ENCODE data around the gene LUZP4. TPM values are rescaled to one million over a fixed set of nuclear protein-coding genes. Genes with fewer than 3 reads are reported as not detected.

Gene LUZP4
- total and polyA plus RNA-seq, 10 of the 15 experiments (the other 5 are each of a cell fraction or from before 2014, with no cell fraction given), result not detected

GRCh38 chrX:115344885-115345614 is 55.5 kb downstream of the LUZP4 start:
- H4K20me1 ChIP-seq (ENCODE audit: control insufficient read depth, insufficient read depth), result no peaks in the 10 kb centered on the region
- in situ Hi-C loops (cut with MboI), result no loop called here
- no peaks in the 10 kb centered on the region for H3K79me2 ChIP-seq (ENCODE audit: control insufficient read depth, insufficient read depth, low read length)
- CTCF ChIA-PET, result interaction anchor here (1.0 to 2.0 kb wide), 5 partner anchors 10 to 298 kb away, joined by 3 to 8 read pairs (median 4); no protein-coding TSS in a partner anchor
- no peak for FAIRE-seq
- no peaks in the 10 kb centered on the region; the same call in 2 of the 3 replicates for H3K9me3 ChIP-seq (replicated peaks; ENCODE audit: control insufficient read depth, insufficient read depth, low read length)
- H3K27ac ChIP-seq (ENCODE audit: control insufficient read depth, insufficient read depth), result no peak overlapping the region
- no peak overlapping the region for H3K4me3 ChIP-seq
- WGBS (ENCODE audit: insufficient coverage, insufficient replicate concordance, low lambda C conversion rate, missing lambda C conversion rate), result 0% methylated on average over 3 of the region's 3 CpGs
- H3K9ac ChIP-seq (ENCODE audit: control insufficient read depth, insufficient read depth, low read length), result no peak overlapping the region
- no peak for ATAC-seq
- RAD21 ChIA-PET (ENCODE audit: unreplicated experiment), result interaction anchor here (0.8 to 1.1 kb wide), 2 partner anchors 15 to 298 kb away, joined by 3 read pairs; no protein-coding TSS in a partner anchor
- H3K27me3 ChIP-seq (replicated peaks in 1 of 2; ENCODE audit: control insufficient read depth in 2 of 2, insufficient read depth in 2 of 2, low read length in 1 of 2), result no peaks in the 10 kb centered on the region; a peak in 1 of 4 replicates
- POLR2A ChIA-PET, result no interaction called here
- H2AFZ ChIP-seq (ENCODE audit: control insufficient read depth, low read depth, low read length), result no peak overlapping the region
- no peak for TF ChIP-seq RELB (IDR thresholded peaks at IDR 0.05; ENCODE audit: low read depth)
- no peak for TF ChIP-seq NFIC (IDR thresholded peaks at IDR 0.05; ENCODE audit: low read depth, low read length)
- no peak for TF ChIP-seq PKNOX1 (IDR thresholded peaks at IDR 0.05)
- no peak for TF ChIP-seq MAX (IDR thresholded peaks at IDR 0.05; ENCODE audit: low read depth, low read length)
- TF ChIP-seq NR2C2 (IDR thresholded peaks at IDR 0.05; ENCODE audit: borderline replicate concordance, control insufficient read depth, insufficient read length, low read depth), result no peak
- no peak for TF ChIP-seq HDGF (IDR thresholded peaks at IDR 0.05)
- TF ChIP-seq TCF12 (IDR thresholded peaks at IDR 0.05; ENCODE audit: low read depth, low read length), result no peak
- TF ChIP-seq SMAD5 (IDR thresholded peaks at IDR 0.05; ENCODE audit: low read depth), result no peak
- no peak for TF ChIP-seq IRF3 (IDR thresholded peaks at IDR 0.05)
- no peak for TF ChIP-seq POLR2A (IDR thresholded peaks at IDR 0.05; ENCODE audit: low read depth, low read length)
- no peak for TF ChIP-seq MEF2A (IDR thresholded peaks at IDR 0.05; ENCODE audit: insufficient read depth, low read depth, low read length)
- TF ChIP-seq ZNF274 (IDR thresholded peaks at IDR 0.05; ENCODE audit: insufficient read depth, insufficient read length), result no peak
- TF ChIP-seq RBBP5 (conservative IDR thresholded peaks at IDR 0.05), result no peak
- no peak for TF ChIP-seq RAD21 (IDR thresholded peaks at IDR 0.05; ENCODE audit: insufficient read depth, low read depth, low read length)
- no peak for DNase-seq (ENCODE audit: low read depth, low spot score)
- SMC1A ChIA-PET (ENCODE audit: uncharacterized antibody, unreplicated experiment), result interaction anchor here (0.8 to 3.1 kb wide), 8 partner anchors 8 to 297 kb away, joined by 3 to 13 read pairs (median 4); no protein-coding TSS in a partner anchor
- BruUV-seq (replicated peaks), result no TSS peak
- intact Hi-C loops (cut with micrococcal nuclease; ENCODE audit: unreplicated experiment), result no loop called here
- H3K4me2 ChIP-seq (ENCODE audit: control insufficient read depth, insufficient read depth), result no peak overlapping the region
- H3K36me3 ChIP-seq (ENCODE audit: control insufficient read depth in 2 of 2, insufficient read depth in 2 of 2, low read length in 1 of 2), result no peaks in the 10 kb centered on the region
- no peaks in the 10 kb centered on the region for H3K4me1 ChIP-seq (ENCODE audit: control insufficient read depth, insufficient read depth, low read length)
